Activated naive CD8-positive, alpha-beta T cell treated with anti-CD3 and anti-CD28 coated beads, Interleukin-2, amount 50 U/mL, for 16 hours (primary cell): ENCODE data around the gene MCM3.

ENCODE experiments used
- DNase-seq: peaks from one replicate; pipeline ENCODE4 v3.0.0-alpha.2; 2020; ENCODE audit warnings: low read depth, low spot score

Gene MCM3

GRCh38 chr6:52251113-52251512 is 33.4 kb downstream of the MCM3 start:
- no peak for DNase-seq

- DNase-seq, result no peak
These were observed 35.5 kb downstream of the MCM3 start for GRCh38 chr6:52249078-52249477.

- DNase-seq, result no peak
These were observed 39.1 kb downstream of the MCM3 start for GRCh38 chr6:52245425-52245824.

GRCh38 chr6:52244400-52244799 is 40.1 kb downstream of the MCM3 start, which contains the start of gene IL17F:
Gene IL17F (minus strand): TSS chr6:52244500. CDS start chr6:52244429, 71 bp downstream.
- DNase-seq, result no peak

- no peak for DNase-seq
These were observed 41.2 kb downstream of the MCM3 start for GRCh38 chr6:52243282-52243893.

- DNase-seq, result no peak
These were observed 42.7 kb downstream of the MCM3 start for GRCh38 chr6:52241819-52242218.

GRCh38 chr6:52233975-52234823 is 50.3 kb downstream of the MCM3 start:
- DNase-seq, result no peak

GRCh38 chr6:52233005-52233404 is 51.5 kb downstream of the MCM3 start:
- DNase-seq, result no peak

GRCh38 chr6:52231406-52232127 is 53.0 kb downstream of the MCM3 start:
- DNase-seq, result no peak

GRCh38 chr6:52230685-52231084 is 53.9 kb downstream of the MCM3 start:
- no peak for DNase-seq

- peak; percentile 9 for DNase-seq
These were observed 57.0 kb downstream of the MCM3 start for GRCh38 chr6:52227495-52227894.

GRCh38 chr6:52221302-52221701 is 63.2 kb downstream of the MCM3 start:
- DNase-seq, result no peak

GRCh38 chr6:52217761-52218160 is 66.8 kb downstream of the MCM3 start:
- no peak for DNase-seq

GRCh38 chr6:52216932-52217575 is 67.5 kb downstream of the MCM3 start:
- no peak for DNase-seq

GRCh38 chr6:52215787-52216186 is 68.8 kb downstream of the MCM3 start:
- DNase-seq, result no peak
